Activated CD4-positive, alpha-beta T cell treated with anti-CD3 and anti-CD28 coated beads, Interleukin-2, amount 10 ng/mL, durations not matched to agents 7 days and 5 days (primary cell): ENCODE data around the gene NUMBL. TPM values are rescaled to one million over a fixed set of nuclear protein-coding genes. Genes with fewer than 3 reads are reported as not detected.
A peak's percentile ranks its signal among the peaks of the same experiment; 100 is the strongest.

ENCODE experiments used
- CTCF ChIA-PET: fragments of 350-600 bp; sonication (Branson Sonifier 250); formaldehyde crosslinking; loops from one replicate; lab custom pipeline; 2021; ENCODE audit warnings: antibody characterized with exemption; lab: Charles Lee
- POLR2A ChIA-PET: fragments of 350-600 bp; sonication (Branson Sonifier 250); formaldehyde crosslinking; loops from one replicate; lab custom pipeline; 2021; ENCODE audit warnings: antibody characterized with exemption; lab: Charles Lee
- DNase-seq: peaks from one replicate; pipeline ENCODE4 v3.0.0-alpha.2; 2020
- H3K27ac Mint-ChIP-seq: one replicate; pipeline ENCODE4 v1.8.0; 2021; ENCODE audit warnings: mild to moderate bottlenecking, moderate library complexity, mixed read lengths
- H3K27me3 Mint-ChIP-seq: one replicate; pipeline ENCODE4 v1.8.0; 2021; ENCODE audit warnings: mixed read lengths
- H3K36me3 Mint-ChIP-seq: one replicate; pipeline ENCODE4 v1.8.0; 2021; ENCODE audit warnings: low read depth, mixed read lengths
- H3K4me1 Mint-ChIP-seq: one replicate; pipeline ENCODE4 v1.8.0; 2021; ENCODE audit warnings: mixed read lengths
- H3K4me3 Mint-ChIP-seq: one replicate; pipeline ENCODE4 v1.8.0; 2021; ENCODE audit warnings: mild to moderate bottlenecking, moderate library complexity, mixed read lengths
- H3K9me3 Mint-ChIP-seq: one replicate; pipeline ENCODE4 v1.8.0; 2021; ENCODE audit warnings: mixed read lengths
- total RNA-seq, 2 experiments: library from RNA; stranded (reverse); gene quantifications; one replicate each; pipeline ENCODE4 v1.2.3, GENCODE V29; 2021

NUMBL gene
- total RNA-seq, 2 experiments from 2014 or later, result 5.7 to 7.3 TPM

DNA sequence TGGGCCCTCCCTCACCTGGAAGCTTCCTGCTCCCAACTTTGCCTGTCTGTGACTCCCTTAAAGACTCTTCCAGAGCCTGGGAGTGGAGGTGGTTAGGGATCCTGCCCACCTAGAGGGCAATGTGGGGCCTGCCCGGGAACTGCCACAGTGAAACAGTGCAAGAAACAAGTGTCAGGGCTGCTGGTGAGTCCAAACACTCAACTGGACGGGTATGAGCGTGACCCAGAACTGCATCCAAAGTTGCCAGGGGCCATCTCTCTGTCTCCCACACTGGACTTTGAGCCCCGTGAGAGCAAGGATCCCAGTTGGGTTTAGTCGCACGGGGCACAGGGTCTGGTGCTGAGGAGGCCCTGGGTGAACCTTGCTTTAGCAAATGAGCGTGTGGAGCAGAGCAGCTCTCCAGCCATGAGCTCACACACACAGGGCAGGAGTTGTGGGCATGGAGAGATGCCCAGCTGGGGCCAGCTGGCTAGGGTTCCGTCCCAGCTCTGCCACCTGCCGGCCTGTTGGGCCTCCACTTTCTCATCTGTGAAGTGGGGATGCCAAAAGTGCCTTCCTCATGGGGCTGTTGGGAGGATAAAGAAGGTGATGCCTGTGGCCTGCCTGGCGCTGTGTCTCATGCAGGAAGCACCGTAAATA is 2.8 kb upstream of the NUMBL start:
- POLR2A ChIA-PET, result no interaction called here
- H3K27ac Mint-ChIP-seq, result no peak overlapping the region

DNA sequence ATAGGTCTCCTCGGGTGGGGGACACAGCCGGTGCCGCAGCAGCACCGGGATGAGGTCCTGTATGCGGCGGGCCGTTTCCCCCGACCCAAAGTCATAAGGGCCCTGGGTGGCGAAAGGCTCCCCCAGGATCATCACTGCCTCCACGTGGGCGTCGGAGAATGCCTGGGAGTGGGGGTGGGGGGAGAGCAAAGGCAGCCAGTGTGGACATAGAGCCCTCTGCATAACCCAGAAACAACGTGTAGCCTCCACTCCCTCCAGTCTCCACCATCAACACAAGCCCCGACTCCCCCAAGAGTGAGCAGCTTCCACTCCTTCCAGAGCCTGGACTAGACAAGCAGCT is 1.7 kb upstream of the NUMBL start:
- H3K27me3 Mint-ChIP-seq, result no peaks in the 10 kb centered on the region
- ChIA-PET POLR2A (no interaction called here), CTCF (no interaction called here)
- no peaks in the 10 kb centered on the region for H3K9me3 Mint-ChIP-seq
- DNase-seq, result no peak
- H3K4me1 Mint-ChIP-seq, result peaks cover 3% of the 10 kb centered on the region
- H3K27ac Mint-ChIP-seq, result no peak overlapping the region
- no peaks in the 10 kb centered on the region for H3K36me3 Mint-ChIP-seq
- H3K4me3 Mint-ChIP-seq, result no peak overlapping the region

More for the DNA sequence above, 2.8 kb upstream of the NUMBL start:
- Mint-ChIP-seq H3K9me3 (no peaks in the 10 kb centered on the region), H3K27me3 (no peaks in the 10 kb centered on the region), H3K36me3 (no peaks in the 10 kb centered on the region), H3K4me1 (peaks cover 3% of the 10 kb centered on the region), H3K4me3 (no peak overlapping the region)
- CTCF ChIA-PET, result interaction anchor here (0.6 kb wide), 1 partner anchor 37 kb away, joined by 3 read pairs; no protein-coding TSS in a partner anchor
- no peak for DNase-seq

DNA sequence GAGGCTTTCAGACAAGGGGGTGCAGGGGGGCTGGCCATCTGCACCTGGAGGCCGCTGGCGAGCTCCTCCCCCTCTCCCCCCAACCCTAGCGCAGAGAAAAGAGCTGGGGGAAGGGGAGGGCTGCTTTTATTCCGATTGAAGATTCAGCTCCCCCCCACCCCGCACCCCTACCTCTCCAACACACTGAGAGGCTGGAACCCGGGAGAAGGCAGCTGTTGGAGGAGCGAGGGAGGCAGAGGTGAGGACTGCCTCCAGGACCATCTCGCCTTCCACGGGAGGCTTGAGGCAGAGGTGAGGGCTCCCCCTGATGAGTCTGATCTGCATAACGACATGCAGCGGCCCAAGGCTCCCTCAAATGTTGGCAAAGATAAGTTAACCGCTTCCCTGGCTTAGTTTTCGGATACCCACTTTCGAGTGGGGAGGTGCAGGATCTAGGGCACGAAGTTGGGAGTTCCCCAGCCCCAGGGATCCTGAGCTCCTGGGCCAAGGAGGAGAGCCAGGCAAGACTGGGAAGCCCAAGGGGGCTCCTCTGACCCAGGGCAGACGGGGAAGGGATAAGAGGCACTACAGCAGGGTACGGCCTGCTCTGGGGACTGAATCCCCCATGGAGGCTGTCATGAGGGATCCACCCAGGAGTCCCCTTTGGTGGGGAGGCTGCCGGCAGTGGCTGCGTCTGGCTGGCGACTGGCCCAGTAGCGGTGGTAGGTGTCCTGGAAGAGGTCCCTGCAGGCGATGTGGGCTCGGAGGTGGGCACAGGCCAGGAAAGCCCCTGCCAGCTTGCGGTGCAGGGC is 1.2 kb upstream of the NUMBL start:
- Mint-ChIP-seq H3K27me3 (no peaks in the 10 kb centered on the region), H3K27ac (peak overlapping the region; percentile 28), H3K9me3 (no peaks in the 10 kb centered on the region), H3K4me1 (peaks cover 3% of the 10 kb centered on the region), H3K4me3 (peak overlapping the region; percentile 83), H3K36me3 (no peaks in the 10 kb centered on the region)
- POLR2A ChIA-PET, result interaction anchor here (0.6 kb wide), 1 partner anchor 25 kb away, joined by 3 read pairs; the partner anchor contains the start of gene ITPKC
- CTCF ChIA-PET, result interaction anchor here (0.6 to 0.7 kb wide), 2 partner anchors 25 to 32 kb away, joined by 3 to 4 read pairs; partner anchors contain the start of genes COQ8B and ITPKC
- DNase-seq, result no peak

DNA sequence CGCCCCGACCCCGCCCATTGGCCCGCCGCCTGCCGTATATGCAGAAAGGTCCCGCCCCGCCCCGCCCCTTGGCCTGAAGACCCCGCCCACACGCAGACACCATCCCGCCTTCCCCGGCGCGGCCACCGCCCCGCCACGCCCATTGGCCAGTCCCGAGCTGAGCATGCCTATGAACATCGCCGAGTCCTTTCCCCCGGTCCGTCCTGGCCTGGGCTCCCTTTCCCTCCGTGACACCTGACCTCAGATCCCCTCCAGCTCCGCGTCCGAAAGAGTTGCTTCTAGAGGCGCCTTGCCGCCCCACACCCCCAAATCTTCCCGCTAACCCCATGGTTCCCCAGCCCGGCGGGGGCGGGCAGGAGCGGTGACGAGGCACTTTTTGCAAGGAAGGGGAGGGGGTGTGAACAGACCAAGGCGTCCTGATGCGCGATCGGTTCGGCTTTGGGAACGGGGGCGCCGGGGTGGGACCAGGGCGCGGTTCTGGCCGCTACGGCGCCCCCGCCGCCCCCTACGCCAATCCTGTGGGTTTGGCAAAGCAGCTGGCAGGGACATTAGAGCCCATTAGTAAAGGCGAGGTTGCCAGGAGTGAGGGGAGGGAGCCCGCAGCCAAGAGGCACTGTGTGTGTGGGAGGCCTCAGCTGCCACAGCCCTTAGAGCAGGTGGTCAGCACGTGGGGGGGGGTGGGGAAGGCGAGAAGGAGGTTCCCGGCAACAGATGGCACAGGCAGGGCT is 406 bp upstream of the NUMBL start:
- DNase-seq, result peak; percentile 90
- Mint-ChIP-seq H3K27ac (peak overlapping the region; percentile 94), H3K4me1 (peaks cover 3% of the 10 kb centered on the region), H3K9me3 (no peaks in the 10 kb centered on the region), H3K27me3 (no peaks in the 10 kb centered on the region), H3K4me3 (peak overlapping the region; percentile 83), H3K36me3 (no peaks in the 10 kb centered on the region)
- CTCF ChIA-PET, result interaction anchor here (0.6 to 0.9 kb wide), 3 partner anchors 26 to 56 kb away, joined by 3 to 4 read pairs (median 3); partner anchors contain the start of genes COQ8B and ITPKC
- POLR2A ChIA-PET, result interaction anchor here (0.6 kb wide), 1 partner anchor 26 kb away, joined by 3 read pairs; the partner anchor contains the start of gene ITPKC

DNA sequence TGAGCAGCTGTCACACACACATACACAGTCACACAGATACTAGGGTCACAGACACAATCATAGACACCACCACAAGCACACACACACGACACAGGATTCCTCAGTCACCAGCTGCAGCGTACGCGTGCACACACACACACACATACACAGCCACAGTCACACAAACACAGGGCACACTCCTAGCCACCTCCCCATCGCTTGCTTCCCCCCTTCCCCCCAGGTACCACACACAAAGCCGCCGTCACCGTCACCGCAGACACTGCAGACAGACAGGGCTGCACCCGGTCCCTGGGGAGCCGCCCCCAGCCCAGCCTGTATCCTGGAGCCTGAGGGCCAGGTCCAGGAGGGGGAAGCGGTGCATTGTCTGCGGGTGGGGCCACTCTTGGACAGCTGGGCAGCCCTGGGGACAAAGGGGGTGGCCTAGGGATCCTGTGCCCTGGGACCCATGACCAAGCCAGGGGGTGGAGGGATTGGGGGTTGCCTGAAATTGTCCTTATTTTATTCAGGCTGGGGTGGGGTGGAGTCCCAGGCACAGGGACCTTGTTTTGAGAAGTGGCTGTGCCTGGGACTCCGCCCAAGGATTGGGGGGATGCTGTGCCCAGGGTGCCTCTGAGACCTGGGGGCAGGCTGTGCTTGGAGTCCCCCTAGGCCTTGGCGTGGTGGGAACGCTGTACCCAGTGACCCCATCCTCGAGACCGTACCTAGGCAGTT is 957 bp downstream of the NUMBL start:
- Mint-ChIP-seq H3K27me3 (no peaks in the 10 kb centered on the region), H3K27ac (no peak overlapping the region), H3K9me3 (no peaks in the 10 kb centered on the region), H3K4me3 (no peak overlapping the region), H3K36me3 (peaks cover 1% of the 10 kb centered on the region), H3K4me1 (peaks cover 3% of the 10 kb centered on the region)
- ChIA-PET CTCF (no interaction called here), POLR2A (no interaction called here)
- peak; percentile 16 for DNase-seq

DNA sequence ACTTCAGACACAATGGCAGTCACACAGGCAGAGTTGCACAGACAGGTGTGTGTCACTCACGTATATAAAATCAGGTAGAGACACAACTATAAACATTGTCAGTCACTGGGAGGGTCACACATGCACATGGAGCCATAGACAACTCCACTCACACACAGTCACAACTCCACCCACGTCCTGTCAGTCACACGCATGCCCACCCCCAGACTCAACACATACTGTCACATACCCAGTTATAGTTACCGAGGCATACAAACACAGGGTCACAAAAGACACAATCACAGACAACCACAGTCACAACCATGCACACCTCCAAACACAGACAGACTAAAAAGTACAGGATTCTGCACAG is 1.5 kb downstream of the NUMBL start:
- H3K36me3 Mint-ChIP-seq, result peaks cover 1% of the 10 kb centered on the region
- POLR2A ChIA-PET, result no interaction called here
- no peaks in the 10 kb centered on the region for H3K27me3 Mint-ChIP-seq
- H3K4me1 Mint-ChIP-seq, result peaks cover 3% of the 10 kb centered on the region
- CTCF ChIA-PET, result no interaction called here
- no peak overlapping the region for H3K4me3 Mint-ChIP-seq
- no peaks in the 10 kb centered on the region for H3K9me3 Mint-ChIP-seq
- H3K27ac Mint-ChIP-seq, result no peak overlapping the region
- DNase-seq, result no peak

DNA sequence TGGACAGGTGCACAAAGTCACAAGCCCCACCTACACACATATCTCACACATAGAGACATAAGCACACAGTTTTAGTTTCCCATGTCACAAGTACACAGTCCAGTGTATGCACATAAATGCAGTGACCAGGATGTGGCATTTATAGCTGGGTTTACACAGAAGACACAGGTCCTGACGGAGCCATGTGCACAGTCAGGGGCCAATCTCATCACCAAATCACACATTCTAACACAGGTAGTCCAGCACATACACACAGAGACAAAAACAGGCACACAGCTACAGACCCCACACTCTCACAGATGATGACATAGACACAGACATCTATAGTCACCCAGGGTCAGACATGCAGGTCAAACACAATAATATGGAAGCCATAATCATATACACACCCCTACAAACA is 2.1 kb downstream of the NUMBL start:
- Mint-ChIP-seq H3K27me3 (no peaks in the 10 kb centered on the region), H3K27ac (no peak overlapping the region), H3K4me3 (no peak overlapping the region), H3K36me3 (peaks cover 1% of the 10 kb centered on the region), H3K9me3 (no peaks in the 10 kb centered on the region), H3K4me1 (peaks cover 3% of the 10 kb centered on the region)
- ChIA-PET CTCF (no interaction called here), POLR2A (no interaction called here)
- no peak for DNase-seq

DNA sequence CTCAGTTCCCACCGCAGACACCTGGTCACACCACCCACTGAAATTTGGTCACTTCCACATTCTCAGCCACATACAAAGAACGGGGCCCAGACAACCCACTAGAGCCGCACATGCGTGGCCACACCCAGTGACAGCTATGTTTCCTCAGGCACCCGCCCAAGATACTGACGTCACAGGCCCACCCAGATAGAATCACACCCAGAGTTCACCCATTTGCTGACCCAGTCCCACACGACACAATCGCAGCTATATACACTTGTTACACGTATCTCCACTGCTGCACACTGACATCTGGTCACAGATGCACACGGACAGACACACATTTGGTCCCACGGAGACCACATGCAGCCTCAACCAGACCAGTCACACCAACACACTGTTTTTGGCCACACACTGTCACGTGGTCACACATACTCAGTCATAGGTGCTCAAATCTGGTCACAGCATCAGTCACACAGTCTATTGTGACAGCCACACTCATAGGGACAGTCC is 2.9 kb downstream of the NUMBL start:
- Mint-ChIP-seq H3K4me1 (peaks cover 3% of the 10 kb centered on the region), H3K9me3 (no peaks in the 10 kb centered on the region), H3K4me3 (no peak overlapping the region), H3K36me3 (peaks cover 1% of the 10 kb centered on the region), H3K27ac (no peak overlapping the region), H3K27me3 (no peaks in the 10 kb centered on the region)
- no peak for DNase-seq
- CTCF ChIA-PET, result no interaction called here
- POLR2A ChIA-PET, result no interaction called here

DNA sequence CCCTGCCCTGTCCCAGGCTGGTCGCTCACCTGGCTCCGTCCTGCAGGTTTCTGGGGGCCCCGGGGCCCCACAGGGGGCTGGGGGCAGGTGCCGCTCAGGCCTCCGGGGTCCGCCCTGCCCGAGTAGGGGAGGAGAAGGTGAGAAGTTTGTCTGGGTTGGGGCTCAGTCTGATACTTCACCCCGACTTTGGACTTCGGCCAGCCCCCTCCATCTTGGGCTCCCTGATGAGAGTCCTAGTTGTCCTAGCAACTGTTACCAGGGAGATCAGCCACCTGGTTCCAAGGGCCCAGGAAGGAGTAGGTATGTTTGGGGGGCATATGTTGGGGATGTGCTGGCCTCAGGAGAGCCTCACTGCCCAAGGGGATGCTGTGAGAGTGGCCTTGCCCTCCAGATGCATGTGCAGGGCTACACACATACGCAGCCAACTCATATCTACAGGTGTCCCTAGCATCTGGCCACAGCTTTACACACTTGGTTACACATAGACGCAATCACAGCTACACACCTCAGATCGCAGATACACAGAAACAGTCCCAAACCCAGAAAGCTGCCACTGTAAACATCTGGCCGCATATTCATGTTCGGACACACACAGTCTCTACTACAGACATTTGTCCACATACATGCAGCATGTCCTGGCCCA is 3.4 kb downstream of the NUMBL start:
- Mint-ChIP-seq H3K4me3 (no peak overlapping the region), H3K27ac (no peak overlapping the region), H3K9me3 (no peaks in the 10 kb centered on the region), H3K36me3 (peaks cover 1% of the 10 kb centered on the region), H3K27me3 (no peaks in the 10 kb centered on the region), H3K4me1 (peaks cover 3% of the 10 kb centered on the region)
- POLR2A ChIA-PET, result no interaction called here
- no peak for DNase-seq
- CTCF ChIA-PET, result no interaction called here

DNA sequence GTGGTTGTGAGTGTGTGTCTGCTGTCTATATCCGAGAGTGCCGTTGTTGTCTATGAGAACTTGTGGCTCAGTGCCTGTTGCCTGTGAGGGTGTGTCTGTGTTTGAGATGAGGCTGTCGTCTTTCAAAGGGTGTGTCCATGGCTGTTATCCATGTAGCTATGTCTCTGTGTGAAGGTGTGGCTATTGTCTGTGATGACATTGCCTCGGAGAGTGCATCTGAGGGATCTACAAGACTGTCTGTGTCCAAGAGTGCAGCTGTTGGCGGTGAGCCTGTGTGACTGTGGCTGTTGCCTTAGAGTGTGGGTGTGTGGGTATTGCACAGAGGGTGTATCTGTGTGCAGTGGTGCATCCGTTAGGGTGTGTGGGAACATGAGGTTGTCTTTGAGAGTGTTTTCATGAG is 4.9 kb downstream of the NUMBL start:
- Mint-ChIP-seq H3K9me3 (no peaks in the 10 kb centered on the region), H3K27ac (no peak overlapping the region), H3K4me1 (no peaks in the 10 kb centered on the region), H3K27me3 (no peaks in the 10 kb centered on the region), H3K4me3 (no peak overlapping the region), H3K36me3 (peaks cover 4% of the 10 kb centered on the region)
- ChIA-PET POLR2A (no interaction called here), CTCF (interaction anchor here (0.6 kb wide), 1 partner anchor 67 kb away, joined by 3 read pairs; no protein-coding TSS in a partner anchor)
- DNase-seq, result no peak

DNA sequence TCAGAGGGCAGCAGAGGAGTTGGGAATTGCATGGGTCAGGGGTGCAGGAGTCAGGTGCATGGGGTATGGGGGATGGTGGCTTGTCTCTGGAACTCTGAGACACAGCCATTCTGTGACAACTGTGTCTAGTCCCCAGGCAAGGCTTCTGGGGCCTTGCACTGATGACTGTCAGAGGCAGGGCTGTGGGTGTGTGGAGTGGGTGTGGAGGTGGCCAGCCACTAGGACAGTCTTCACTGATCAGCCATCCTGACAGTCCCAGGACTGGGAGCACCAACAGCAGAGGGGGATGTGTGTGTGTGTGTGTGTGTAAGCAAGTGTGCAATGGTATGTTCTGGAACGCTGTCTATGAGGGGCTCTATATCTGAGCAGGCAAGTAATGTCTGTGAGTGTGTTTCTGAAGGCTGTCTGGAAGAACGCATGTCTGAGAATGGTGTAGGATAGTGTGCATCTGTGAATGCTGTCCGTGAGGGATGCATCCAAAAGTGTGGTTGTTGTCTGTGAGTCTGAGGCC is 5.4 kb downstream of the NUMBL start:
- Mint-ChIP-seq H3K36me3 (peaks cover 4% of the 10 kb centered on the region), H3K4me1 (no peaks in the 10 kb centered on the region), H3K27me3 (no peaks in the 10 kb centered on the region), H3K27ac (no peak overlapping the region), H3K9me3 (no peaks in the 10 kb centered on the region), H3K4me3 (no peak overlapping the region)
- ChIA-PET CTCF (no interaction called here), POLR2A (no interaction called here)
- no peak for DNase-seq

DNA sequence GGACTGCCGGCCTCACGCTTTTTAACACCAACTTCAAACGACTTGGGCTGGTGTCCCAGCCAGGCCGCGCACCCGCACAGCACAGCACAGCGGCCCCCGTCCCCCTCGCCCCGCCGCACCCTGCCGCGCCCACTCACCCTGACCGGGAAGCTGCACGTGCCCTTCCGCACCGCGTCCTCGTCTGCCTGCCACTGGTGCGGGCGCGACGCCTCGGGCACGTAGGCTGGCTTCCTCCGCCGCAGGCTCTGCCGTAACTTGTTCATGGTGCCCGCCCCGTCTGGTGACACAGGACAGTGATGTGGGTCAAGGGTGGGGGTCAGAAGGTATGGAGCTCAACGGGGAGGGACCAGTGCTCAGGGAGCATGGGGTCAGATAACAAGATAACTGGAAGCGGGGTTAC is 6.2 kb downstream of the NUMBL start:
- Mint-ChIP-seq H3K27me3 (no peaks in the 10 kb centered on the region), H3K36me3 (peaks cover 4% of the 10 kb centered on the region), H3K27ac (no peak overlapping the region), H3K4me1 (no peaks in the 10 kb centered on the region), H3K4me3 (no peak overlapping the region), H3K9me3 (no peaks in the 10 kb centered on the region)
- DNase-seq, result no peak
- ChIA-PET CTCF (no interaction called here), POLR2A (no interaction called here)
